Breast epithelium (tissue), 3 donors: ENCODE data around the gene PIK3CB.

ENCODE experiments used
- POLR2A ChIP-seq: fragments of 450-650 bp; IDR thresholded peaks from one replicate; pipeline ENCODE4 v1.6.1; 2016; ENCODE audit warnings: antibody characterized with exemption, mild to moderate bottlenecking, moderate library complexity
- POLR2AphosphoS5 ChIP-seq, 3 donors: sonication (generic); formaldehyde crosslinking; IDR thresholded peaks; one replicate each; pipeline ENCODE4 v1.6.1; 2017; ENCODE audit warnings: antibody characterized with exemption in 3 of 3
- TF ChIP-seq, protein P1 (sequence below), 3 donors: fragments of 450-650 bp; IDR thresholded peaks; one replicate each; pipeline ENCODE4 v1.5.1; 2016 to 2017; ENCODE audit warnings: antibody characterized with exemption in 3 of 3, mild to moderate bottlenecking in 3 of 3, moderate library complexity in 3 of 3

DNA sequence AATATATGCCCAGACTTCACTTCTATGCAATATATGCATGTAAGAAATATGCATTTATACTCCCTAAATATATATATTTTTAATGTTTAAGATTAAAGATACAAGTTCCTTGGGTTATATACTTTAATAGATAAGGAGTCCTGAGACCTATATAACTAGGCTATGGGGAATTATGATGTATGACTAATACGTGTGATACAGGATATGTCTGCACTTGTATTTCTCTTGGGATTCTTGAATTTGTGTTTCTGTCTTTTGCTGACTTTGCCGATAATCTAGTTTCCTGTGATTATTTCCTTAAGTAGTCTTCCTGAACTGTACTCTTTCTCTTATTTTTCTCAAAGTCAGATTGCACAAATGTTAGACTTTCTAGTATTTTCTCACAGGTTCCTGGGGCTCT lies 109.6 kb downstream of the PIK3CB start:
- TF ChIP-seq, protein P1, sequence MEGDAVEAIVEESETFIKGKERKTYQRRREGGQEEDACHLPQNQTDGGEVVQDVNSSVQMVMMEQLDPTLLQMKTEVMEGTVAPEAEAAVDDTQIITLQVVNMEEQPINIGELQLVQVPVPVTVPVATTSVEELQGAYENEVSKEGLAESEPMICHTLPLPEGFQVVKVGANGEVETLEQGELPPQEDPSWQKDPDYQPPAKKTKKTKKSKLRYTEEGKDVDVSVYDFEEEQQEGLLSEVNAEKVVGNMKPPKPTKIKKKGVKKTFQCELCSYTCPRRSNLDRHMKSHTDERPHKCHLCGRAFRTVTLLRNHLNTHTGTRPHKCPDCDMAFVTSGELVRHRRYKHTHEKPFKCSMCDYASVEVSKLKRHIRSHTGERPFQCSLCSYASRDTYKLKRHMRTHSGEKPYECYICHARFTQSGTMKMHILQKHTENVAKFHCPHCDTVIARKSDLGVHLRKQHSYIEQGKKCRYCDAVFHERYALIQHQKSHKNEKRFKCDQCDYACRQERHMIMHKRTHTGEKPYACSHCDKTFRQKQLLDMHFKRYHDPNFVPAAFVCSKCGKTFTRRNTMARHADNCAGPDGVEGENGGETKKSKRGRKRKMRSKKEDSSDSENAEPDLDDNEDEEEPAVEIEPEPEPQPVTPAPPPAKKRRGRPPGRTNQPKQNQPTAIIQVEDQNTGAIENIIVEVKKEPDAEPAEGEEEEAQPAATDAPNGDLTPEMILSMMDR (IDR thresholded peaks at IDR 0.05), result no peak
- no peak for TF ChIP-seq POLR2A
- no peak for TF ChIP-seq POLR2AphosphoS5 (IDR thresholded peaks at IDR 0.05)
